Liver (tissue), 3 donors: ENCODE measurements around the gene SYMPK.

Source experiments
- RAD21 ChIP-seq, 2 donors: IDR thresholded peaks; 2 replicates each; pipeline ENCODE4 v1.6.1; 2016; ENCODE audit warnings: antibody characterized with exemption in 2 of 2, mild to moderate bottlenecking in 2 of 2
- TAF1 ChIP-seq: conservative IDR thresholded peaks from 2 replicates; pipeline ENCODE4 v1.6.1; 2016; ENCODE audit warnings: antibody characterized with exemption, mild to moderate bottlenecking
- TF ChIP-seq, protein P1 (sequence below): fragments of 150-350 bp; IDR thresholded peaks from 2 replicates; pipeline ENCODE4 v1.5.1; 2017; ENCODE audit warnings: improper control_type of control experiment, low read depth, low read length; ENCODE audit not compliant: missing input control
- donor health status: healthy.
- donor health status: healthy.

DNA sequence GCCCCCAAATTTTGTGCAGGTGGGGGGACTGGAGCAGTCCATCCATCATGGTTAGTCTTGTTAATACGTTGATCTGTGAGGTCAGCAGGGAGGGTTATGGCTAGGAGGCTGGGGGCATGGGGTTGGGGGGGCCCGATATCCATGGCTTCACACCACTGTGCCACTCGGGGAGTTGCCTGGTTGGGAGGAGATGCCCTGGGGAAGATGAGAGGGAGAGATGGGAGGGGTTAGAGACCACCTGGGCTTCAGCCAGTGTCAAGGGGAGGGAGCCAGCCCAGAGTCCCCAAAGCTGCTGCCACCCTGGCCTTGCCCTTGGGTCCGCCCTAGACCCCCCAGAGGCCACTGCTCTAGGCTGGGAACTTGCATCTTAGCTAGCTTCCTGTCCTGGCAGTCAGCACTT lies 78.9 kb downstream of the SYMPK start:
- TF ChIP-seq, protein P1, sequence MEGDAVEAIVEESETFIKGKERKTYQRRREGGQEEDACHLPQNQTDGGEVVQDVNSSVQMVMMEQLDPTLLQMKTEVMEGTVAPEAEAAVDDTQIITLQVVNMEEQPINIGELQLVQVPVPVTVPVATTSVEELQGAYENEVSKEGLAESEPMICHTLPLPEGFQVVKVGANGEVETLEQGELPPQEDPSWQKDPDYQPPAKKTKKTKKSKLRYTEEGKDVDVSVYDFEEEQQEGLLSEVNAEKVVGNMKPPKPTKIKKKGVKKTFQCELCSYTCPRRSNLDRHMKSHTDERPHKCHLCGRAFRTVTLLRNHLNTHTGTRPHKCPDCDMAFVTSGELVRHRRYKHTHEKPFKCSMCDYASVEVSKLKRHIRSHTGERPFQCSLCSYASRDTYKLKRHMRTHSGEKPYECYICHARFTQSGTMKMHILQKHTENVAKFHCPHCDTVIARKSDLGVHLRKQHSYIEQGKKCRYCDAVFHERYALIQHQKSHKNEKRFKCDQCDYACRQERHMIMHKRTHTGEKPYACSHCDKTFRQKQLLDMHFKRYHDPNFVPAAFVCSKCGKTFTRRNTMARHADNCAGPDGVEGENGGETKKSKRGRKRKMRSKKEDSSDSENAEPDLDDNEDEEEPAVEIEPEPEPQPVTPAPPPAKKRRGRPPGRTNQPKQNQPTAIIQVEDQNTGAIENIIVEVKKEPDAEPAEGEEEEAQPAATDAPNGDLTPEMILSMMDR: no peak
- TF ChIP-seq TAF1 (no peak), RAD21 (IDR thresholded peaks at IDR 0.05) (no peak)
